Progenitor cell of endocrine pancreas (in vitro differentiated cells): Measurements from ENCODE around the gene MPV17. TPM values are rescaled to one million over a fixed set of nuclear protein-coding genes. Genes with fewer than 3 reads are reported as not detected.

Experiments used
- DNase-seq: peaks from one replicate; pipeline ENCODE4 v3.0.0; 2021; ENCODE audit warnings: low spot score; ENCODE audit not compliant: unreplicated experiment
- H3K27ac Mint-ChIP-seq: 2 replicates; pipeline ENCODE4 v1.8.0; 2021; ENCODE audit warnings: mild to moderate bottlenecking, moderate library complexity, mixed read lengths
- H3K27me3 Mint-ChIP-seq: 2 replicates; pipeline ENCODE4 v1.8.0; 2021; ENCODE audit warnings: mixed read lengths
- H3K36me3 Mint-ChIP-seq: 2 replicates; pipeline ENCODE4 v1.8.0; 2022; ENCODE audit warnings: mixed read lengths; ENCODE audit not compliant: insufficient read depth
- H3K4me1 Mint-ChIP-seq: 2 replicates; pipeline ENCODE4 v1.8.0; 2021; ENCODE audit warnings: low read depth, mixed read lengths
- H3K4me3 Mint-ChIP-seq: 2 replicates; pipeline ENCODE4 v1.8.0; 2021; ENCODE audit warnings: low read depth, mild to moderate bottlenecking, moderate library complexity, mixed read lengths
- H3K9me3 Mint-ChIP-seq: 2 replicates; pipeline ENCODE4 v1.8.0; 2021; ENCODE audit warnings: low read depth, mixed read lengths
- CTCF ChIP-seq: fragments of 200-600 bp; sonication (generic); IDR thresholded peaks from one replicate; pipeline ENCODE4 v1.5.0; 2021; ENCODE audit warnings: antibody characterized with exemption, mild to moderate bottlenecking; ENCODE audit not compliant: unreplicated experiment
- total RNA-seq: library from RNA; stranded (reverse); gene quantifications from 2 replicates; pipeline ENCODE4 v1.2.1, GENCODE V29; 2021

Gene MPV17
- total RNA-seq, 1 donor from 2014 or later: 60.4 TPM

- DNase-seq: no peak
- H3K27me3 Mint-ChIP-seq: no peaks in the 10 kb centered on the region
- H3K9me3 Mint-ChIP-seq: no peaks in the 10 kb centered on the region
- H3K4me3 Mint-ChIP-seq: no peak overlapping the region
- peaks cover 18% of the 10 kb centered on the region for H3K36me3 Mint-ChIP-seq
- H3K27ac Mint-ChIP-seq: no peak overlapping the region
- no peak for TF ChIP-seq CTCF
- H3K4me1 Mint-ChIP-seq: peaks cover 2% of the 10 kb centered on the region
Measured at GRCh38 chr2:27363933-27364332, 41.0 kb upstream of the MPV17 start.

GRCh38 chr2:27362678-27363420 is 40.0 kb upstream of the MPV17 start:
- TF ChIP-seq CTCF: no peak
- H3K27me3 Mint-ChIP-seq: no peaks in the 10 kb centered on the region
- DNase-seq: no peak
- peaks cover 23% of the 10 kb centered on the region for H3K36me3 Mint-ChIP-seq
- peaks cover 3% of the 10 kb centered on the region for H3K4me1 Mint-ChIP-seq
- H3K27ac Mint-ChIP-seq: peak overlapping the region; percentile 56
- H3K4me3 Mint-ChIP-seq: no peak overlapping the region
- H3K9me3 Mint-ChIP-seq: no peaks in the 10 kb centered on the region

GRCh38 chr2:27356382-27357181 is 33.7 kb upstream of the MPV17 start, which contains the start of gene GTF3C2:
Gene GTF3C2 (minus strand): TSS chr2:27356764. CDS start chr2:27343554, 13,210 bp downstream.
- no peak for TF ChIP-seq CTCF
- Mint-ChIP-seq H3K9me3 (no peaks in the 10 kb centered on the region), H3K27ac (peak within 1 kb of the TSS; percentile 99), H3K4me3 (peak within 1 kb of the TSS; percentile 96), H3K4me1 (peaks cover 18% of the 10 kb centered on the region), H3K36me3 (peaks cover 8% of the 10 kb centered on the region), H3K27me3 (no peaks in the 10 kb centered on the region)
- DNase-seq: peak; percentile 89

GRCh38 chr2:27356056-27356381 is 33.1 kb upstream of the MPV17 start:
- H3K9me3 Mint-ChIP-seq: no peaks in the 10 kb centered on the region
- H3K4me3 Mint-ChIP-seq: peak overlapping the region; percentile 96
- no peak for DNase-seq
- no peak for TF ChIP-seq CTCF
- peaks cover 8% of the 10 kb centered on the region for H3K36me3 Mint-ChIP-seq
- H3K27me3 Mint-ChIP-seq: no peaks in the 10 kb centered on the region
- H3K27ac Mint-ChIP-seq: peak overlapping the region; percentile 99
- peaks cover 18% of the 10 kb centered on the region for H3K4me1 Mint-ChIP-seq

GRCh38 chr2:27354597-27354927 is 31.7 kb upstream of the MPV17 start:
- H3K36me3 Mint-ChIP-seq: peaks cover 10% of the 10 kb centered on the region
- H3K4me1 Mint-ChIP-seq: peaks cover 18% of the 10 kb centered on the region
- no peak for DNase-seq
- TF ChIP-seq CTCF: no peak
- H3K27ac Mint-ChIP-seq: peak overlapping the region; percentile 2
- H3K27me3 Mint-ChIP-seq: no peaks in the 10 kb centered on the region
- no peaks in the 10 kb centered on the region for H3K9me3 Mint-ChIP-seq
- peak overlapping the region; percentile 96 for H3K4me3 Mint-ChIP-seq
